ENCODE data around the gene SYT17.
A peak's percentile ranks its signal among the peaks of the same experiment; 100 is the strongest.

Gene SYT17

DNA sequence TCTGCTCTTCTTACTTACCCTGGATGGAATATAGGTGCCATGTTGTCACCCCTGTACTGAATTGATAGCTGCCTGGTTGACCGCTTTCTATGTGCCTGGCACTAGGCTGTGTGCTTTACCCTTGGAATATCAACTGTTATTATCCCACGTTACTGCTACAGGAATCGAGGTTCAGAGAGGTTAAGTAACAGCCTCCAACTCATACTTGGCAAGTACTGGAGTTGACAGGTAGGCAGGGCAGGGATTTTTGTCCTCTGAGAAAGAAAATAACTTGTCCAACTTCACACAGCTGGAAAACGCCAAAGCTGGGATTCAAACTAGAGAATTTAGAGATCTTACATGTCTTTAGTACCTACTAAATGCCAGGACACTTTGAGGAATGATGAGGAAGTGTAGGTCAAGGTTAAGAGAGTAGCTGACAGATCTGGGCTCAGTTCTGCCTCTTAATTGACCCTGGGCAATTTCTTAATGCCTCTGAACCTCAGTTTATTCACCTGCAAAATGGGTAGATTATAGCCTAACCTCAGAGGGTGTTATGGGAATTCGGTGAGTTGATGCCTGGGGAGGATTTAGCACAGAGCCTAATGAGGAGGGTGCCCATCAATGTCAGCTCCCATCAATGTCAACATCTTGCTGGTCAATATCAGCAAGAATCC lies 28.5 kb upstream of the SYT17 start:
- DNase-seq (ENCODE audit: low spot score): no peak

DNA sequence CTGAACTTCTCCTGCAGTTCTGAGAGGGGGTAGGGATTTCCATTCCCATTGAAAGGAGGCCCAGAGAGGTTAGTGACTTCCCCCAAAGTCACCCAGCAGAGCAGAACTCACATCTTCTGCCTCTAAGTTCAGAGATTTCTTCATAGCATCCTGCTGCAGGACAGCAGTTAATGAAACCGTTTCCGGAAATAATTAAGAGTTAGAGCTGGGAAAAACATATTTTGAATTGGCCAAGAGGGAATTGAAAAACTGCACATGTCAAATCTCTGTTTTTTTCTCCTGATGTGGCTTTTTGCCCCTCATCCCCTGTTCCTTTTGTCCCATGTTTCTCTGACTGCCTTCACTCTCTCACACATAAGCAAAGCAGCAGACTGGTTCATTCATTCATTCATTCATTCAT lies 27.6 kb upstream of the SYT17 start:
- no peak for DNase-seq (ENCODE audit: low spot score)

DNA sequence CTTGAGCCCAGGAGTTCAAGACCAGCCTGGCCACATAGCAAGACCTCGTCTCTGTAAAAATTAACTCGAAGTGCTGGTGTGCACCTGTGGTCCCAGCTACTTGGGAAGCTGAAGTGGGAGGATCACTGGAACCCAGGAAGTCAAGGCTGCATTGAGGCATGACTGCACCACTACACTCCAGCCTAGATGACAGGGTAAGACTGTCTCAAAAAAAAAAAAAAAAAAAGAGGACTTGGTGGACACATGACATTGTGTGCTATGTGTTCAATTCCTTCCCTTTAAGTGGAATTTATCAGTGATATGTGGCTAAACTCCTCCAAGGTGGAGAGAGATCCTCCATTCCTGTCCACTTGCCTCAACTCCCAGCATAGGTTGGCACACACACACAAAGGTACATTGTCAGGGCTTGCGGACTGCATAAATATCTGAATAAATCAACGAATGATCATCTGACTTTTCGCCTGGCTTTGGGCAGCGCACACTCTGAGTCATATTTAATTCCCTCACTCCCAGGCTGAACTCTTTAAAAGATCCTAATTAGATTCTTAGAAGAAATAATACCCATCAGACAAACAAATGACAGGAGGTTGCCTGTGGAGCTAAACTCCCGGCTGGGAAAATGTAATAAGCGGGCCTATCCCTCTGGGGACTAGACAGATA lies 25.0 kb upstream of the SYT17 start:
- no peak for DNase-seq (ENCODE audit: low spot score)

DNA sequence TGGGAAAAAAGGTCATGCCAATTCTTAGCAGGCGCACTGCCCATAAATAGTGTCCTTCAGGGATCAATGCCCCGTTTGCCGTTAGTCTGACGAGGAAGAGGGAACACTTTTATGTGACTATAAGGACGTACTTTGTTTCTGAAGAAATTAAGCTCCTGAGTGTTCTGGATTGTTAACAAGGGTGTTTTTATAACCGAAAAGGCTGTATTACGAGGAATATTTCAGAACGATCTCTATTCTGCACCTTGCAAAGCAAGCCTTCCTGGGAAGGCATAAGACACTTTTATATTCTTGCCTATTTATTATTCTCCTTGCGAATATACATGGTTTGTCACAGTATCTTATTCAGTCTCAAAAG lies 24.5 kb upstream of the SYT17 start:
- DNase-seq (ENCODE audit: low spot score): no peak

DNA sequence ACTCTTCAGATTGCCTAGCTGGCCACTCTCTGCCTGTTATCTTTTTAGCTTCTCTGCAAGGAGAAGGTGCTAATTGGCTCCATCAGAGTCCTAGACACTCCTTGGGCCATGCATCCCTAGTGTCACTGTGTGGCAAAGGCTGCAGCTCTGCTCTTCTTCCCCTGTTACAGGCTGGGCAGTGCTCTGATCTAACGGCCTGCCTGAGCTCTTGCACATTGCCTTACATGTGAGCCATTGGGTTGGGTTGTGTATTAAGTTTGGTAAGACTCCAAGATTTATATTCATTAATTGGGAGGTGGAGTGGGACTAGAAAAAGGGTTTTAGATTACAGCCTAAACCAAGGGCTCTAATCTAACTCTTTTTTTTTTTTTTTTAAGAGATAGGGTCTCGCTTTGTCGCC lies 23.0 kb upstream of the SYT17 start:
- no peak for DNase-seq (ENCODE audit: low spot score)

DNA sequence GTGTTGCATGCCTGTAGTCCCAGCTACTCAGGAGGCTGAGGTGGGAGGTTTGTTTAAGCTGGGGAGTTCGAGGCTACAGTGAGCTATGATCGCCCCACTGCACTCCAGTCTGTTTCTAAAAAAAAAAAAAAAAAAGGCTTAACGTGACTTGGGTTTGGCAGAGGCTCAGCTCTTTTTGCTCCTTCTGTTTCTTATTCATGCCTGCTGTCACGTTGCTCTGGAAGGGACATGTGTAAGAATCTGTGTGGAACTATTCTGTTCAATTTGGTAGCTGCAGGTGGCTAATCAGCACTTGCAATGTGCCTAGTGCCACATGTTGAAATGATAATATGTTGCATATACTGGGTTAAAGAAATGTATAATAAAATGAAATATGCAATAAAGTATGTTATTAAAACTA lies 20.9 kb upstream of the SYT17 start:
- no peak for DNase-seq (ENCODE audit: low spot score)

DNA sequence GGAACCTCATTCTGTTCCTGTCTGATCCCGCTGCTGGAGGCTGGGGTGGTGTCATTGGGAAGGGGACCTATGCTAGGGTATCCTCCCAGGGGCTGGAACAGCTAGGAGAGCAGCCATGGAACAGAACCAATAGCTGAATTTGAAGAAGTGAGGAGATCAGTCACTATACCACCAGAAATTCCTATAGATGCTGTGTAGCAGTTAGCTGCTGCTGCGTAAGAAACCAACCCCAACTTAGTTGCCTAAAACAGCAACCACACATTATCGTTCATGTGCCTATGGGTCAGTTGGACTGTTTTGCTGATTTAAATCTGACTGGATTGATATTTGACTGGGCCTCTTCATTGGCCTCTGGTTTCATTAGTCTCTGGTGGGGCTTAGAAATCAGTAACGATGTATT lies 20.4 kb upstream of the SYT17 start:
- no peak for DNase-seq (ENCODE audit: low spot score)

DNA sequence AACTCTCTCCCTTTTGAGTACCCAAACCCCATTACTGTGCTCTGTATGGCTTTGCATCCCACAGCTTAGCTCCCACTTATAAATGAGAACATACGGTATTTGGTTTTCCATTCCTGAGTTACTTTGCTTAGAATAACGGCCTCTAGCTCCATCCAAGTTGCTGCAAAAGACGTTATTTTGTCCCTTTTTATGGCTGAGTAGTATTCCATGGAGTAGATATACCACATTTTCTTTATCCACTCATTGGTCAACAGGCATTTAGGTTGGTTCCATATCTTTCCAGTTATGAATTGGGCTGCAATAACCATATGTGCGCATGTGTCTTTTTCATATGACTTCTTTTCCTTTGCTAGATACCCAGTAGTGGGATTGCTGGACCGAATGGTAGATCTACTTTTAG lies 19.9 kb upstream of the SYT17 start:
- DNase-seq (ENCODE audit: low spot score): no peak

DNA sequence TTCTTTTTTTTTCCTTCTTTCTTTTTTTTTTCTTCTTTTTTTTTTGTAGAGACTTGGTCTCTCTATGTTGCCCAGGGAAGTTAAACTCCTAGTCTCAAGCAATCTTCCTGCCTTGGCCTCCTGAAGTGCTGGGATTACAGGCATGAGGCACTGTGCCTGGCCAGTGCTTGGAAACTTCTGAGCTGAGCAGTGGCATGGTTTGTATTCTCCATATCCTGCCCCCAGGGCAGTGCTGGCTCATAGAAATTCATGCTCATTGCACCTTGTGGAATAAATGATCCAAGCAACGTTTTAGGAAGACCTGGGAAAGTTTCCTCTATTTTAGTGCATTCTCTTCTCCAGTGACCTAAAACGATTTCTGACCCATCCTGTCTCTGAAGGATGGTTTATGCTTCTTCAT lies 16.7 kb upstream of the SYT17 start:
- no peak for DNase-seq (ENCODE audit: low spot score)

DNA sequence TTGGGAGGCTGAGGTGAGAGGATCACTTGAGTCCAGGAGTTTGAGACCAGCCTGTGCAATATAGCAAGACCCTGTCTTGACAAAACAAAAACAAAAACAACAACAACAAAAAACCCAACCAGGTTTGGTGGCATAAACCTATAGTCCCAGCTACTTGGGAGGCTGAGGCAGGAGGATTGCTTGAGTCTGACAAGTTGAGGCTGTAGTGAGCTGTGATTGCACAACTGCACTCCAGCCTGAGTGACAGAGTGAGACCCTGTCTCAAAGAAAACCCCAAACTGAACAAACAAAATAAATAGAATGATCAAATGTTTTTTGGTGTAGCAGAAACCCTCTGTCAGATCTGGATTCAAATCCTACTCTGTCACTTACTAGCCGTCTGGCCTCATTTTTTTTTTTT lies 16.0 kb upstream of the SYT17 start:
- DNase-seq (ENCODE audit: low spot score): no peak

DNA sequence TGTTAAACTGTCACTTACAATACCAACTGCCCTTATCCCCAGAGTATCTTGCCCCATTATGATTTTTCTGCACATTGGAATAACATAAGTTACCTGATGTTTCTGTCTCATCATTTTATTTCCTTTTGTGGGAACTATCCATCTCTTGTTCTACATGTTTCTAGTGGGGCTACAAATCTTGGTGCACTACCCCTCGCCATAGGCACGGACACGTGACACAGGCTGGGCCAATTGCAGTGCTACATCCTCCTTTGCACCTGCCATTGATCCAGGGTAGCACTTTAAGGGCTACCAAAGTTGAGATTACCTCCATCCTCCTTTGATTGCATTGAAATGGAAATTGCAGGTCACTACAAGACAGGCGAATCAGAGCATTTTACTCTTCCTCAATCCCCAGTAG lies 14.2 kb upstream of the SYT17 start:
- peak; percentile 54 for DNase-seq (ENCODE audit: low spot score)

DNA sequence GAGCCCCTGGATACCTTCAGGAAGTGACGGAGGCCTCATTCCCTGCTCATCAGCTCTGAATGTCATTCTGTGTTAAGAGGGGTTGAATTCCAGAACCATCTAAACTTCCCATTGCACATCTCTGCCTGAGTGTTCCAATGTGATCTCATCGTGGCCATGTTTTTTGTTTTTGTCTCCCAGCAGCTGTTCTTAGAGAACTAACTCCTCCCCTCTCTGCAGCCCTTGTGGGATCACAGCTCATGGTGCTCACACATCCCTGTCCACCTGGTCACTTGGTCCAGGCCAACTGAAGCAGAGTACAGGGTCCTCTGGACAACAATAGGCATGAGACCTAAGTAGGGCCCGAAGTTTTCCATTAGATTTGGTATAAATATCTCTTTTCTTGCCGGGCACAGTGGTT lies 6.0 kb upstream of the SYT17 start:
- DNase-seq (ENCODE audit: low spot score): peak; percentile 9

DNA sequence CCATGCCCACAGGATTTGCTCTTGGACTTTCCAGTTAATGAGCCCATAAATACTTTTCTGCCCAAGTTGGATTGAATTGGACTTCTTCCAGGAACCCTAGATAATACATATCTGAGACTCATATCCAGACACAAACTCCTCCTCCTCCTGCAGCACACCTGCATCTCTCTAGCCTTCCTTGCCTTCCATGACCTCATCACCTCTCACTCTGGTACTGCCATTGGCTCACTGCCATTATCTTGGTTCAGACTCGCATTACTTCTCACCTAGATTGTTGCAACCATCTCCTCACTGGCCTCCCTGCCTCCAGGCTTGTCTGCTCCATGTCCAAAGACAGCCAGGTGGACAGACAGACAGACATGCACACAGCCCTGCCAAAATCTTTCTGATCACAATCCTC lies 4.8 kb upstream of the SYT17 start:
- no peak for DNase-seq (ENCODE audit: low spot score)

DNA sequence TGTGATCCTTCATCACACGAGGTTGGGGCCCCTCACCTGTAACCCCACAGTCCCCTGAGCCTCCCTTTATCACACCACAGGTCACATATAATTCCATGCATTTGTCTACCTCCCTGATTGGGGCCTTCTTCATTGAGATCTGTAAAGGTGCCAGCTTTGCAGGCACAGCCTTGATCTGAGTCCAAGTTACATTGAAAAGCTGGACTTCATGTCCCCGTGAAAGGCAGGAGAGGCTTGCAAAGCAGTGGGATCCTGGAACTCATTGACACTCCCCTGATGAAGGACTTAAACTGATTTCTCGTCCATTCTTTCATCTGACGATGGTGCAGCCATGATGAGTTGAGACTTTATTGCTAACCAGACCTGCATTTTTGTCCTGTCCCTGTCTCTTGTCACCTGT lies 3.8 kb upstream of the SYT17 start:
- DNase-seq (ENCODE audit: low spot score): no peak

DNA sequence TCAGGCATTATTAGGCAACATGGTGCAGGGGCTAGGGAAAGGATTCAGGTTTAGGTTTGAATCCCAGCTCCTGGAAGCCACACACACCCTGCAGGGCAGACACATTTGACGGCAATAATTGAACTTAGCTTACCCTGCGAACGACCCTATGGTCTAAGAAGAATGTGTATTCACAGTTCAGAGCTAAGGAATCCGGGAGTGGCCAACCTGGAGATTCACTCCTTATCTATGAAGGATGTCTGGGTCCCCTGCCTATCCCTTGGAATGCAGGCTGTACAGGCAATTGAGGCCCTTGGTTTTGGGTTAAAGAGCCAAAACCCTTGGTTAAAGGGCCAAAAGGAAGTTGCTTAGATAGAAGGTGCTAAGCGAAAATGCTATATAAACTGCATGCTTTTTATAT lies 2.9 kb upstream of the SYT17 start:
- DNase-seq (ENCODE audit: low spot score): no peak

DNA sequence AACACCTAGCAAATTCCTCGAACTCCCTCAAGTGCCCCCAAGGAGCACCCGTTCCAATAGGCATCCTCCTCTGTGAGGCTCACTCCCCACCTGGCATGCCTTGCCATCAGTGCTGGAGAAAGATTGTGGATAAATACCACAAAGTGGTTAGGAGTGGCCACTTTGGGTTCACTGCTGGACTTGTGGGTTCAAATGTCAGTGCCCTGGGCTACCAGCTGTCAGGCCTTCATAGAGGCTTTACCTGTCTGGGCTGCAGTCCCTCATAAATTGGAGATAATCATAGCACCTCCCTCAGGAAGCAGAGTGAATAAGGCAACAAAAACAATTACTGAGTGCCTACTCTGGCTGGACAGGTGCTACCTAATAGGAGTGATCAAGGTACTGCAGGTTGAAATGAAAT lies 1.5 kb upstream of the SYT17 start:
- DNase-seq (ENCODE audit: low spot score): no peak

DNA sequence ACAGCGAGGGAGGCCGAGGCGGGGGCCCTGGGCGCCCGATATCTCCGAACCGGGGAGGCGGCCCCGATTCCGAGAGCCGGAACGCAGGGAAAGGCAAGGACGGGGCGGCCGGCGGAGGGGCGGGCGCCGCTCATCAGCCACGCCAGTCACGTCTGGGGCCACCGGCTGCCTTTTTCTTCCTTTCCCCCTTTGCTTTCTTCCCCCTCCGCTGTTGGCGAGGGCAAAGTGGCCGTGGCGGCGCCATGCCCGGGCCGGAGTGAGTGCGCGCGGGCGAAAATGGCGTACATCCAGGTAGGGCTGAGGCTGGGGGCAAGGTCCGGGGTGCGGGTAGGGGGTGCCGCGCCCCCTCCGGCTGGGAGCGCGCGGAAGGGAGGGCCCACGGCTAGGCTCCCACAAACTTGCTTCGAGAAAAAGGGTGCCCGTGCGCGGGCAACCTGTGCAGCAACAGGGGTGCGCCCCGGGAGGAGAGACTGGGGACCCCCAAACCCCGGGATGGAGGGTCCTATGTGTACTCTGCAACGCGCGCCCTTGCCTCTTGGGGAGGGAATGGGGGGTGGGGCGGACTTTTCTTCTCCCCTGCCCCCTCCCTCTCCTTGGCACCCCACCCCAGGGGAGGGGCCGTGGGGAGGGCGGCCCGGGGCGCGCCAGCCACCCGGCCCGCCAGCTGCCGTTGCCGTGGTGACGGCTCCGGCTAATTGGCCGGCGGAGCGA lies 486 bp downstream of the SYT17 start:
- no peak for DNase-seq (ENCODE audit: low spot score)

DNA sequence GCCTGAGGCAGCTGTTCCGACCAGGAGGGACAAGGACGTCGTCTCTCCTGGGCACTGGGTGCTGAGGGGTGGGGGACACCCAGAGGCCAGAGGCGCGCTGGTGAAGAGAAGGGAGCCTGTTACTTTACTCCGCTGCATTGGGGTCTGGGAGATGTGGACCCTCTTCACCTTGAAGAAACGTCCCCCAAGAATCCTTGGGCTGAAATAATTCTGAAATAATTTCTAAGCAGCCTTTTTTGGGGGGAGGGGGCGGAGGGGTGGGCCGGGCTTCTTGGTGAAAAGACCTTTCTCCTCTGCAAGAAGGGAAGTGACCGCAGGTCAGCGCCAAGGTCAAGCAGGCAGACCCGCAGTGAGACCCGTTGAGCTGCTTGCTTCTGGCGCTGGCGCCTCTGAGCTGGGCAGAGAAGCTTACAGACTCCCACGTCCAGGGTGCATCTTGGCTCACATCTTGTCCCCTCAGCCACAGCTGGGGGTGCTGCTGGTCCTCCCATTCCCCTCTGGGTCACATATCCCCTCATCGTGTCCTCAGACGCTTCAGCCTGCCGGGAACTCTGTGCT lies 1.1 kb downstream of the SYT17 start:
- no peak for DNase-seq (ENCODE audit: low spot score)

DNA sequence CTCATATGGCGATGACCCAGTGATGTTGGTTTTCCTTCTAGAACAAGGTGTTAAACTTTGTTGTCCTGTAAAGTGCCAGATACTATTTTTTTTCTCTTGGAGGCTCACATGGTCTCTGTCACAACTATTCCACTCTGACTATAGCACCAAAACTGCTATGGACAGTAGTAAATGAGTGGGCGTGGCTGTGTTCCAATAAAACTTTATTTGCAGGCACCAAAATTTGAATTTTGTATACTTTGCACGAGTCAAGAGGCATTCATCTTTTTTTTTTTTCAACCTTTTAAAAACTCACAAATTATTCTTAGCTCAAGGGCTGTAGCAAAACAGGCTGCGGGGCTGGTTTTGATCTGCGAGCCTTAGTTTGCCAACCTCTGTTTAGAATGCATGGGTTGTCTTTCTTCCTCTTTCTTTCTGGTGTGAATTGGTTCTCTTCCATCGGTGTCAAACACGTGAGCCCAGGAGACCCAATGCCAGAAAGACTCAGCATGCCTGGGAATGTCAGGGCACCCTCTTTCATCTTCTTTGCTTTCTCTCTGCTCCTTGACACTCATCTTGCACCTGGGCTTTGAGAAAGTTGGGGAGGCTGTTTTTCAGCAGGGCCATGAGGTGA lies 2.1 kb downstream of the SYT17 start:
- no peak for DNase-seq (ENCODE audit: low spot score)

DNA sequence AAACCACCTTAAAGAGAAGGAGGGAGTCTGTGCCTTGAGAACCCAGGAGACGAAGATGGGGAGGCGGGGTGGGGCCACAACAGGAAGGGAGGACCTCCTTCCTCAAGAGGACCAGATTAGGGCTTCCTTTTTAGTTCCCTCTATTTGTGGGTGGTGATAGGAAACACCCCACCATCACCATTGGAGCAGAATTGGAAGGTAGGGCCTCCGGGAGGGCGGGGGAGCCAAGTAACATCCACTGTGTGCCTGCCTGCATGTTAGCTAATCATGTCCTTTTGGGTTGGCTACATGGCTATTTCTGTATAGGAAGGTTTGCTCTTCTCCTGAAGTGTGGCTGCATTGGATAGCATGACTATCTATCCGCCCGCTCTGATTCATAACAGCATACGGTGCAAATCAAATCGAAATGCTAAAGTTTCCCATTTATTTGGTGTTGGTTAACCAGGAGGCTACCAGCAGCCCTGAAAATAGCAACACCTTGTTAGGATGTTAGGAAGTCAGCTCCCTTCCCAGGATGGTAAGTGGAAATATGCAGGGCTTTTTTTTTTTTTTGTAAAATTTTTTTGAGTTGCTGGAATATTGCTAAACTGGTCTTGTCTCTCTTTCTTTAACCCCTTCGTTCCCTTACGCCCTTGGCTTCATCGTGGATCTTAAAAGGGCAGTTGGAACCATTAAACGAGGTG lies 4.2 kb downstream of the SYT17 start:
- DNase-seq (ENCODE audit: low spot score): no peak

DNA sequence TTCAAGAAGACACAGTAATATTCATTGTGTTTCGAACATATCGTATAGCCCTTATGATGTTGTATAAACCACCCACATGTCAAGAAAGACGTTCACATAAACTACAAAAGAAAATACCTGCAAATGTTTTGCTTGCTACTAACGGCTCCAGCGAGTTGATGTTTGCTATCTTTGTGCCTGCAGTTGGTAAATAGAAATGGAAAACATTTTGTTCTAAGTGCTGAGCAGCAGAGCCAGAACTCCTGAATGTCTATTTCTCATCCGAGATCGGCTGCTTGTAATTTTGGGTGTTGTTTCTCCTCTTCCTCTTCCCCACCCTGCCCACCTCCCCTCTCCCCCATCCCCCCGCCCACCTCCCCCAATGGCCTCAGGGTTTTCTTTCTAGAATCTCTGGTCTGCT lies 5.0 kb downstream of the SYT17 start:
- DNase-seq (ENCODE audit: low spot score): no peak

DNA sequence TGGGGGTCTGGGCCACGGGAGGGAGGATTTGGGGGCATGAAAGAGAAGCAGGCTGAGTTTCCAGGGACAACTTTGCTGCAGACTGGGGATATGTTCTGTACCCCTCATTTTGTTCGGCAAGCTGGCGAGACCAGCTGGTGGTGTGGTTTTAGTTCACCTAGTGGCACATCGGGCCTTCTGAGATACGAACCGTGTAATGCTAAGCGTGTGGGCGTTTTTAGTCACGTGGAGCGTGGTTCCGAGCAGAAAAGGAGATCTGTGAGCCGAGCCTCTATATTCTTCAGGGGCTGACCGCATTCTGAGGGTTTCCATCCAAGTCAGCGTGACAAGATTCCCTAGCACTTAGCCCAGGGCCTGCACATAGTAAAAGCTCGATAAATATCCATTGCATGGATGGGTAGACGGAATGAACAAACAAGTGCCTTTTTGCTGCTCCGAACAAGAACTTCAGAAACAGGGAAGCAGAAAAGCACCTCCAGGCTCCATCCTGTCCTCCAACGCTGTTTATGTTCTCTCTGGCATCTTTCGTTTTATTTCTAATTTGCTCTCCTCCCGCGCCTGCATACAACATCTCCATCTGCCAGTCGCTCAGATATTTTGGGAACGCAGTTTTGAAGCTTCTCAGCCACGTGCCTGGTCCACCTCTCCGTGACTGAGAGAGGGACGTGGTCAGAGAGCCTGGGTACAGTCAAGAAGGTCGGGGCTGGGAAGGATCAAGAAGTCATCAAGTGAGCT lies 5.8 kb downstream of the SYT17 start:
- DNase-seq (ENCODE audit: low spot score): no peak
